ENCODE results near the gene OST4. TPM values are rescaled to one million over a fixed set of nuclear protein-coding genes. Genes with fewer than 3 reads are reported as not detected.

Gene OST4
- total RNA-seq, 2 experiments from 2014 or later = 309 to 386 TPM

GRCh38 chr2:27072920-27073319 lies 1.5 kb upstream of the OST4 start:
- ChIA-PET CTCF (interaction anchor here (0.6 to 8.7 kb wide), 10 partner anchors 9 to 284 kb away, joined by 3 to 44 read pairs (median 4); partner anchors contain the start of genes AGBL5, GTF3C2 and KHK), POLR2A (no interaction called here)
- Mint-ChIP-seq H3K27me3 (peaks cover under 1% of the 10 kb centered on the region), H3K9me3 (no peaks in the 10 kb centered on the region), H3K36me3 (ENCODE audit: low read depth) (peaks cover 31% of the 10 kb centered on the region), H3K4me1 (peaks cover 72% of the 10 kb centered on the region), H3K27ac (peak overlapping the region; percentile 68), H3K4me3 (peak overlapping the region; percentile 81)
- DNase-seq = no peak

- Mint-ChIP-seq H3K4me3 (peak overlapping the region; percentile 81), H3K27ac (peak overlapping the region; percentile 89), H3K9me3 (no peaks in the 10 kb centered on the region)
Observed at GRCh38 chr2:27071990-27072830, 756 bp upstream of the OST4 start.

DNA sequence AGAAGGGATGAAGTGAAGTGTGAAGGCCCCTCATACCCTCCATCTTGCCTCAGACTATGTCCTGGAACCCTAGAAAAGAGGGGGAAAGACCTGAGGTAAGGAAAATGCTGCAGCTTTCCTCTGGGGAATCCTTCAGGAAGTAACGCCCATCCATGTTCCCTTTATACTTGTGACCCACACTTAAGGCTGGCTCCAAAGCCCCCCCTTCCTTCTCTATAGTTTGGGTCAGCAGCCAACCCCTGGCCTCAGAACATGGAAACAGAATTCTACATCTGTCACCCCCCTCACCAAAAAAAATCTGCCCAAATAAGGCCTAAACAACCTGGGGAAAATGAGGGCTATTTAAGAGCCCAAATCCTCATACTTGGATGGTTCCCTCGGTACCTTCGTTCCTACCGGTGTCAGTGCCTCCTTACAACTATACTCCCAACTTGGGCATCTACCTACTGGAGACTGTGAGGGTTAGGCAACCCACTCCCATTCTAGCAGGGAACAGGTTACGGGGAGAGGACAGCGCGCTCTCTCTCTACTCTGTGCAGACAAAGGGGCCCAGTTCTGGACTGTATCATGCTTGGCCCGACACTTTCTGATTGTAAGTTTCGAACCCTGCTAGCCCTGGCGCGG lies 689 bp downstream of the OST4 start:
- DNase-seq = no peak
- H3K4me1 Mint-ChIP-seq = peaks cover 59% of the 10 kb centered on the region
- ChIA-PET CTCF (interaction anchor here (0.8 to 8.7 kb wide), 9 partner anchors 11 to 109 kb away, joined by 3 to 44 read pairs (median 4); partner anchors contain the start of genes AGBL5 and KHK), POLR2A (interaction anchor here (0.8 to 1.4 kb wide), 3 partner anchors 10 to 19 kb away, joined by 3 to 9 read pairs (median 6); partner anchors contain the start of gene AGBL5)
- no peaks in the 10 kb centered on the region for H3K9me3 Mint-ChIP-seq
- peak overlapping the region; percentile 96 for H3K27ac Mint-ChIP-seq
- peaks cover 35% of the 10 kb centered on the region for H3K36me3 Mint-ChIP-seq (ENCODE audit: low read depth)
- no peaks in the 10 kb centered on the region for H3K27me3 Mint-ChIP-seq
- peak overlapping the region; percentile 97 for H3K4me3 Mint-ChIP-seq

More at GRCh38 chr2:27071990-27072830, 756 bp upstream of the OST4 start:
- Mint-ChIP-seq H3K4me1 (peaks cover 67% of the 10 kb centered on the region), H3K27me3 (no peaks in the 10 kb centered on the region), H3K36me3 (ENCODE audit: low read depth) (peaks cover 31% of the 10 kb centered on the region)
- no peak for DNase-seq
- ChIA-PET CTCF (interaction anchor here (0.6 to 8.7 kb wide), 13 partner anchors 8 to 284 kb away, joined by 3 to 44 read pairs (median 4); partner anchors contain the start of genes AGBL5, GTF3C2 and KHK), POLR2A (interaction anchor here (0.6 to 1.4 kb wide), 3 partner anchors 9 to 29 kb away, joined by 3 to 9 read pairs (median 6); partner anchors contain the start of gene AGBL5)

- Mint-ChIP-seq H3K4me1 (peaks cover 56% of the 10 kb centered on the region), H3K4me3 (peak overlapping the region; percentile 97), H3K27me3 (no peaks in the 10 kb centered on the region), H3K27ac (peak overlapping the region; percentile 96), H3K9me3 (no peaks in the 10 kb centered on the region), H3K36me3 (ENCODE audit: low read depth) (peaks cover 38% of the 10 kb centered on the region)
- CTCF ChIA-PET = interaction anchor here (8.7 kb wide), 1 partner anchor 12 kb away, joined by 44 read pairs; no protein-coding TSS in a partner anchor
- POLR2A ChIA-PET = no interaction called here
- DNase-seq = no peak
Observed at GRCh38 chr2:27069961-27070618, 1.4 kb downstream of the OST4 start.

DNA sequence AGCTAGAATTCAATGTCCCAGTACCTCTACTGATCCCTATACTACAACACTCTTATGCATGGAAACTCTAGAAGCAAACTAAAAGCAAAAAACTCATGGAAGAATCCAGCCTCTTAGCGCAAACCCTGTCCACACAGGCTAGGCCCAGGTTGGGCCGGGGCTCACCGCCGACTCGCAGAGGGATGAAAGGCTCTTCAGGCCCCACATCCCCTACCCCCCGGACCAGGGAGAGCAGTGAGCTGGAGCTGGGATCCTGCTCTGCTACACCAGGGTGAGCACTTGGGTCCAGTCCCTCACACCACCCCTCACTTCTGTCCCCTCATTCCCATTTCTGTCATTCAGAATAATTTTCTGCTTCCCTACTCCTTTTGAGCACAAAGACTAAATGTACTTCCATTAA lies 2.0 kb downstream of the OST4 start:
- peak overlapping the region; percentile 97 for H3K4me3 Mint-ChIP-seq
- POLR2A ChIA-PET = no interaction called here
- H3K4me1 Mint-ChIP-seq = peaks cover 50% of the 10 kb centered on the region
- CTCF ChIA-PET = interaction anchor here (0.9 to 8.7 kb wide), 3 partner anchors 12 to 17 kb away, joined by 3 to 44 read pairs (median 8); no protein-coding TSS in a partner anchor
- peak overlapping the region; percentile 43 for H3K27ac Mint-ChIP-seq
- no peak for DNase-seq
- H3K9me3 Mint-ChIP-seq = no peaks in the 10 kb centered on the region
- peaks cover 39% of the 10 kb centered on the region for H3K36me3 Mint-ChIP-seq (ENCODE audit: low read depth)
- H3K27me3 Mint-ChIP-seq = no peaks in the 10 kb centered on the region

DNA sequence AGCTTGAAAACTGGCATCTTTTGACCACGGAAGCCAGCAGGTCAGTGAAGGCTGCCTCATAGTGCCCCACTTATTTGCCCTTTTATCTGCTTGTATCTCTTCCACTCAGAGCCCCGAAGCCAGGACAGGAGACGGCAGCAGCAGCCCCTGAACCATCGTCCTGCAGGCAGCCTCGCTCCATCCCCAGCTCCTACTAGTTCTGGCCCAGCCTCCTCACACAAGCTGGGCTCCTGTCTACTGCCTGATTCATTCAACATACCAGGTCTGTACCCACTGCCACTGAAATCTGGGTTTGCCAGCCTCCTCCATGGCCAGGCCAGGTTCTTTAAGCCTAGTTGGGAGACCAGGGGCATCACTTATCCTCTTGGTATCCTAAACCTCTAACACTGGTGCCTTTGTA lies 4.1 kb downstream of the OST4 start:
- H3K4me1 Mint-ChIP-seq = peaks cover 35% of the 10 kb centered on the region
- no peak overlapping the region for H3K4me3 Mint-ChIP-seq
- ChIA-PET POLR2A (no interaction called here), CTCF (interaction anchor here (0.6 to 8.7 kb wide), 7 partner anchors 8 to 862 kb away, joined by 3 to 44 read pairs (median 6); no protein-coding TSS in a partner anchor)
- H3K36me3 Mint-ChIP-seq (ENCODE audit: low read depth) = peaks cover 43% of the 10 kb centered on the region
- peak overlapping the region; percentile 60 for H3K27ac Mint-ChIP-seq
- no peaks in the 10 kb centered on the region for H3K9me3 Mint-ChIP-seq
- DNase-seq = no peak
- H3K27me3 Mint-ChIP-seq = no peaks in the 10 kb centered on the region

- CTCF ChIA-PET = interaction anchor here (1.1 kb wide), 1 partner anchor 103 kb away, joined by 3 read pairs; no protein-coding TSS in a partner anchor
- Mint-ChIP-seq H3K27me3 (no peaks in the 10 kb centered on the region), H3K9me3 (no peaks in the 10 kb centered on the region), H3K4me1 (peaks cover 21% of the 10 kb centered on the region), H3K4me3 (no peak overlapping the region), H3K36me3 (ENCODE audit: low read depth) (peaks cover 36% of the 10 kb centered on the region), H3K27ac (no peak overlapping the region)
- POLR2A ChIA-PET = interaction anchor here (1.4 kb wide), 1 partner anchor 14 kb away, joined by 4 read pairs; no protein-coding TSS in a partner anchor
- no peak for DNase-seq
Observed at GRCh38 chr2:27065128-27065527, 6.3 kb downstream of the OST4 start.

DNA sequence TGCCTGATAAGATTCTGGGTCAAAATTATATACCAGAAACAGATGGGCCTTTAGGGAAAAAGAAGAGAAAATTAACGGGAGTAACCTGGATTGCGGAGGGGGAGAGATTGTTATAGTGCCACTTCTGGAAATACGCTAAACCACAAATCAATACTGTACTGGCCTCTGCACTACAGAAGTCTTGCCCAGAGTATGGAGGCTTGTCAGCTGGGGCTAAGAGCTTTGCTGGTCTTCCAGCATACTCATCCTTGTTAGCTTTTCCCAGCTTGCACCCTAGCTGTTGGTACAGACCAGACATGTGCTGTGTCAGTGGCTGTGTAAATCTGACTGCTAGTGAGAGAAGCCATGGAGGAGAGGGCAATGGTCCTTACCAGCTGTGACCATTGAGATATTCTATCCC lies 11.1 kb downstream of the OST4 start:
- H3K4me1 Mint-ChIP-seq = no peaks in the 10 kb centered on the region
- H3K36me3 Mint-ChIP-seq (ENCODE audit: low read depth) = peaks cover 17% of the 10 kb centered on the region
- POLR2A ChIA-PET = interaction anchor here (0.5 to 1.0 kb wide), 2 partner anchors 11 to 43 kb away, joined by 3 read pairs; partner anchors contain the start of gene OST4
- no peak for DNase-seq
- H3K27me3 Mint-ChIP-seq = no peaks in the 10 kb centered on the region
- CTCF ChIA-PET = interaction anchor here (1.0 to 1.8 kb wide), 4 partner anchors 24 to 214 kb away, joined by 3 to 4 read pairs (median 4); partner anchors contain the start of gene TMEM214
- no peak overlapping the region for H3K27ac Mint-ChIP-seq
- H3K9me3 Mint-ChIP-seq = no peaks in the 10 kb centered on the region
- H3K4me3 Mint-ChIP-seq = no peak overlapping the region

DNA sequence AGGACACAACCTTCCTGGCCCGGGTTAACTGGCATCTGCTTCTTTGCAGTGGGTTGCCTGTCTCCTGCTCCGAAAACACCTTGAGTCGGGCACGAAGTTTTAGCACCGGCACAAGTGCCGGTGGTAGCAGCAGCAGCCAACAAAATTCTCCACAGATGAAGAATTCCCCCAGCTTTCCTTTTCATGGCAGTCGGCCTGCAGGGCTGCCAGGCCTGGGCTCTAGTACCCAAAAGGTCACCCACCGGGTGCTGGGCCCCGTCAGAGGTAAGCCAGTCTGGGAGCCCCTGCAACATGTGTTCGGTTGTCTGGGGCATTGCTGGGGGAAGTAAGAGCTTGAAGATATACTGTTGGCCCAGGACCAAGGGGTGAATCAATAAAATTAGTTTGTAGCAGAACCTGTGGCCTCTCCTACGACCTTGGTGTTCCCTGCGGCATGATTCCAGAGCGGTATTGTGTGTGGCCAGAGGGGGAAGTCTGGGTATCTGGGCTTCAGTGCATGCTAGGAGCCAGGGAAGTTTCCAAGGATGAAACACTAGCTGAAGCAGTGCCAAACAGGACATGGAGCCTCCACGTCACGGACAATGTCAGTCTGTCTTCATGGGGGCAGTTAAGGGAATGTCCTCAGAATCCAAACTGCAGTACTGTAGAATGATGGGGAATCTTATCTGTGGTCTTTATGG lies 12.2 kb downstream of the OST4 start:
- POLR2A ChIA-PET = interaction anchor here (1.0 kb wide), 1 partner anchor 12 kb away, joined by 3 read pairs; the partner anchor contains the start of gene OST4
- DNase-seq = no peak
- no peaks in the 10 kb centered on the region for H3K27me3 Mint-ChIP-seq
- H3K9me3 Mint-ChIP-seq = no peaks in the 10 kb centered on the region
- H3K36me3 Mint-ChIP-seq (ENCODE audit: low read depth) = peaks cover 17% of the 10 kb centered on the region
- peak overlapping the region; percentile 42 for H3K27ac Mint-ChIP-seq
- CTCF ChIA-PET = interaction anchor here (1.0 to 1.8 kb wide), 7 partner anchors 9 to 244 kb away, joined by 3 to 6 read pairs (median 4); partner anchors contain the start of genes OST4 and TMEM214
- H3K4me1 Mint-ChIP-seq = no peaks in the 10 kb centered on the region
- H3K4me3 Mint-ChIP-seq = no peak overlapping the region

DNA sequence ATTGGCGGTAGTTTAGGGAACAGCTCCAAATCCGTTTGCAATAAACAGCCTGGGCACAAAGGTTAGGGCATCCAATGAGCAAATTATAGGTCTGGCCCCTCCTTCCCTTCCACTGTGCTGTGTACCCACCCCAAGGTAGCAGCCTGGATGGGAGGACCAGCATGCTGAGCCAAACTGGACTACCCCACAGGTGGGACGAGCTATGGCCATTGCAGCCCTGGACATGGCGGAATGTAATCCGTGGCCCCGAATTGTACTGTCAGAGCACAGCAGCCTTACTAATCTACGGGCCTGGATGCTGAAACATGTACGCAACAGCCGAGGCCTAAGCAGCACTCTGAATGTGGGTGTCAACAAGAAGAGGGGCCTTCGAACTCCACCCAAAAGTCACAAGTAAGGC lies 13.2 kb downstream of the OST4 start:
- no peak for DNase-seq

DNA sequence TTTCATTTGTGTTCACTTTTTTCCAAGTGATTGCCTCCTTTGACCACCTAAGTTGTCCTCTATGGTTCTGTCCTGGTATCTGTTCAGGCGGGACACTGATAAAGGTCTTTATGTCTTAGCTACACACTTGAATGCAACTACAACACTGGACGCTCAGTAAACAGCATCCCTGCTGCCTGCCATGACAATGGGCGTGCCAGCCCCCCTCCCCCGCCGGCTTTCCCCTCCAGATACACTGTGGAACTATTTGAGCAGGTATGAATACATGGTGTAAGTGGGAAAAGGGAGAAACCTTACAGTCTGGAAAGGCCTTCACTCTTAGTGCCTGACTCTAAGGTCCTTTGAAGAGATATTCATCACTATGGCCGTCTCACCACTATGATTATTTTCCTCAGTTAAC lies 14.3 kb downstream of the OST4 start:
- ChIA-PET CTCF (interaction anchor here (1.1 to 3.6 kb wide), 3 partner anchors 9 to 24 kb away, joined by 5 to 15 read pairs (median 7); partner anchors contain the start of gene OST4), POLR2A (no interaction called here)
- Mint-ChIP-seq H3K4me3 (no peak overlapping the region), H3K36me3 (ENCODE audit: low read depth) (peaks cover 12% of the 10 kb centered on the region), H3K27ac (no peak overlapping the region), H3K27me3 (no peaks in the 10 kb centered on the region), H3K4me1 (peaks cover 4% of the 10 kb centered on the region), H3K9me3 (no peaks in the 10 kb centered on the region)
- no peak for DNase-seq

More for the DNA sequence above, 13.2 kb downstream of the OST4 start:
- Mint-ChIP-seq H3K36me3 (ENCODE audit: low read depth) (peaks cover 12% of the 10 kb centered on the region), H3K9me3 (no peaks in the 10 kb centered on the region), H3K27me3 (no peaks in the 10 kb centered on the region), H3K4me1 (no peaks in the 10 kb centered on the region), H3K27ac (no peak overlapping the region), H3K4me3 (no peak overlapping the region)
- CTCF ChIA-PET = interaction anchor here (0.8 to 1.5 kb wide), 4 partner anchors 10 to 245 kb away, joined by 3 to 6 read pairs (median 5); no protein-coding TSS in a partner anchor
- POLR2A ChIA-PET = no interaction called here
